SK-N-SH (cell line): ENCODE results near the gene MGME1.
"Not testable (repeated sequence)": the region's sequence is repeated elsewhere in the genome, so short reads cannot be mapped to it uniquely, and the experiment has no call there.

ENCODE experiments used
- ELF1 ChIP-seq: IDR thresholded peaks from 2 replicates; pipeline ENCODE4 v1.4.0; 2012
- FOXM1 ChIP-seq: IDR thresholded peaks from 2 replicates; pipeline ENCODE4 v1.4.0; 2012; ENCODE audit warnings: low read depth, mild to moderate bottlenecking
- GABPA ChIP-seq: IDR thresholded peaks from 2 replicates; pipeline ENCODE4 v1.4.0; 2012; ENCODE audit warnings: low read depth, mild to moderate bottlenecking
- MXI1 ChIP-seq: IDR thresholded peaks from 2 replicates; pipeline ENCODE4 v1.6.1; 2012; ENCODE audit warnings: mild to moderate bottlenecking, low read depth, low read length, improper control_type of control experiment
- POLR2AphosphoS5 ChIP-seq: IDR thresholded peaks from 2 replicates; pipeline ENCODE4 v1.6.1; 2012; ENCODE audit warnings: low read depth, low read length
- YY1 ChIP-seq: IDR thresholded peaks from 2 replicates; pipeline ENCODE4 v1.4.0; 2012; ENCODE audit warnings: low read depth, mild to moderate bottlenecking
- TF ChIP-seq, protein P1 (sequence below): fragments of 200-600 bp; sonication (generic); IDR thresholded peaks from 2 replicates; pipeline ENCODE4 v1.6.1; 2017; ENCODE audit warnings: antibody characterized with exemption, mild to moderate bottlenecking, moderate library complexity
- TF ChIP-seq, protein P2 (sequence below): IDR thresholded peaks from 2 replicates; pipeline ENCODE4 v1.6.1; 2012; ENCODE audit warnings: mild to moderate bottlenecking, low read depth, low read length, moderate library complexity
- TF ChIP-seq, protein P3 (sequence below): IDR thresholded peaks from 2 replicates; pipeline ENCODE4; 2012

DNA sequence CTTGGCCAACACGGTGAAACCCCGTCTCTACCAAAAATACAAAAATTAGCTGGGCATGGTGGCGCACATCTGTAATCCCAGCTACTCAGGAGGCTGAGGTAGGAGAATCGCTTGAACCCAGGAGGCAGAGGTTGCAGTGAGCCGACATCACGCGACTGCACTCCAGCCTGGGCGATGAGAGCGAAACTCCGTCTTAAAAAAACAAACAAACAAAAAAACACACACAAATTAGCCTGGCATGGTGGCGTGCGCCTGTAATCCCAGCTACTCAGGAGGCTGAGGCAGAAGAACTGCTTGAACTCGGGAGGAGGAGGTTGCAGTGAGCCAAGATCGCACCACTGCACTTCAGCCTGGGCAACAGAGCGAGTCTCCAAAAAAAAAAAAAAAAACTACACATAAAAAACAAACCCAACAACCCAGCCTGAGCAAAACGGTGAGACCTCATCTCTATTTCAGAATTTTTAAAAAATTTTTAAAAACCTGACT is 8.4 kb upstream of the MGME1 start:
- TF ChIP-seq, protein P1, sequence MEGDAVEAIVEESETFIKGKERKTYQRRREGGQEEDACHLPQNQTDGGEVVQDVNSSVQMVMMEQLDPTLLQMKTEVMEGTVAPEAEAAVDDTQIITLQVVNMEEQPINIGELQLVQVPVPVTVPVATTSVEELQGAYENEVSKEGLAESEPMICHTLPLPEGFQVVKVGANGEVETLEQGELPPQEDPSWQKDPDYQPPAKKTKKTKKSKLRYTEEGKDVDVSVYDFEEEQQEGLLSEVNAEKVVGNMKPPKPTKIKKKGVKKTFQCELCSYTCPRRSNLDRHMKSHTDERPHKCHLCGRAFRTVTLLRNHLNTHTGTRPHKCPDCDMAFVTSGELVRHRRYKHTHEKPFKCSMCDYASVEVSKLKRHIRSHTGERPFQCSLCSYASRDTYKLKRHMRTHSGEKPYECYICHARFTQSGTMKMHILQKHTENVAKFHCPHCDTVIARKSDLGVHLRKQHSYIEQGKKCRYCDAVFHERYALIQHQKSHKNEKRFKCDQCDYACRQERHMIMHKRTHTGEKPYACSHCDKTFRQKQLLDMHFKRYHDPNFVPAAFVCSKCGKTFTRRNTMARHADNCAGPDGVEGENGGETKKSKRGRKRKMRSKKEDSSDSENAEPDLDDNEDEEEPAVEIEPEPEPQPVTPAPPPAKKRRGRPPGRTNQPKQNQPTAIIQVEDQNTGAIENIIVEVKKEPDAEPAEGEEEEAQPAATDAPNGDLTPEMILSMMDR: not testable (repeated sequence)
- not testable (repeated sequence) for TF ChIP-seq POLR2AphosphoS5, GABPA, FOXM1, ELF1, YY1, MXI1
- TF ChIP-seq, protein P2, sequence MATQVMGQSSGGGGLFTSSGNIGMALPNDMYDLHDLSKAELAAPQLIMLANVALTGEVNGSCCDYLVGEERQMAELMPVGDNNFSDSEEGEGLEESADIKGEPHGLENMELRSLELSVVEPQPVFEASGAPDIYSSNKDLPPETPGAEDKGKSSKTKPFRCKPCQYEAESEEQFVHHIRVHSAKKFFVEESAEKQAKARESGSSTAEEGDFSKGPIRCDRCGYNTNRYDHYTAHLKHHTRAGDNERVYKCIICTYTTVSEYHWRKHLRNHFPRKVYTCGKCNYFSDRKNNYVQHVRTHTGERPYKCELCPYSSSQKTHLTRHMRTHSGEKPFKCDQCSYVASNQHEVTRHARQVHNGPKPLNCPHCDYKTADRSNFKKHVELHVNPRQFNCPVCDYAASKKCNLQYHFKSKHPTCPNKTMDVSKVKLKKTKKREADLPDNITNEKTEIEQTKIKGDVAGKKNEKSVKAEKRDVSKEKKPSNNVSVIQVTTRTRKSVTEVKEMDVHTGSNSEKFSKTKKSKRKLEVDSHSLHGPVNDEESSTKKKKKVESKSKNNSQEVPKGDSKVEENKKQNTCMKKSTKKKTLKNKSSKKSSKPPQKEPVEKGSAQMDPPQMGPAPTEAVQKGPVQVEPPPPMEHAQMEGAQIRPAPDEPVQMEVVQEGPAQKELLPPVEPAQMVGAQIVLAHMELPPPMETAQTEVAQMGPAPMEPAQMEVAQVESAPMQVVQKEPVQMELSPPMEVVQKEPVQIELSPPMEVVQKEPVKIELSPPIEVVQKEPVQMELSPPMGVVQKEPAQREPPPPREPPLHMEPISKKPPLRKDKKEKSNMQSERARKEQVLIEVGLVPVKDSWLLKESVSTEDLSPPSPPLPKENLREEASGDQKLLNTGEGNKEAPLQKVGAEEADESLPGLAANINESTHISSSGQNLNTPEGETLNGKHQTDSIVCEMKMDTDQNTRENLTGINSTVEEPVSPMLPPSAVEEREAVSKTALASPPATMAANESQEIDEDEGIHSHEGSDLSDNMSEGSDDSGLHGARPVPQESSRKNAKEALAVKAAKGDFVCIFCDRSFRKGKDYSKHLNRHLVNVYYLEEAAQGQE: not testable (repeated sequence)
- TF ChIP-seq, protein P3, sequence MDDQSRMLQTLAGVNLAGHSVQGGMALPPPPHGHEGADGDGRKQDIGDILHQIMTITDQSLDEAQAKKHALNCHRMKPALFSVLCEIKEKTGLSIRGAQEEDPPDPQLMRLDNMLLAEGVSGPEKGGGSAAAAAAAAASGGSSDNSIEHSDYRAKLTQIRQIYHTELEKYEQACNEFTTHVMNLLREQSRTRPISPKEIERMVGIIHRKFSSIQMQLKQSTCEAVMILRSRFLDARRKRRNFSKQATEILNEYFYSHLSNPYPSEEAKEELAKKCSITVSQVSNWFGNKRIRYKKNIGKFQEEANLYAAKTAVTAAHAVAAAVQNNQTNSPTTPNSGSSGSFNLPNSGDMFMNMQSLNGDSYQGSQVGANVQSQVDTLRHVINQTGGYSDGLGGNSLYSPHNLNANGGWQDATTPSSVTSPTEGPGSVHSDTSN: not testable (repeated sequence)
